NCI-H1436 (cell line): ENCODE results near the gene MFN1.

Experiments used
- DNase-seq: peaks from one replicate; lab custom pipeline; 2025; lab: John Stamatoyannopoulos, UW

The MFN1 gene

GRCh38 chr3:179432021-179432420, 84.5 kb downstream of the MFN1 start:
- no peak for DNase-seq

GRCh38 chr3:179432451-179432850, 84.9 kb downstream of the MFN1 start:
- DNase-seq: no peak

DNA sequence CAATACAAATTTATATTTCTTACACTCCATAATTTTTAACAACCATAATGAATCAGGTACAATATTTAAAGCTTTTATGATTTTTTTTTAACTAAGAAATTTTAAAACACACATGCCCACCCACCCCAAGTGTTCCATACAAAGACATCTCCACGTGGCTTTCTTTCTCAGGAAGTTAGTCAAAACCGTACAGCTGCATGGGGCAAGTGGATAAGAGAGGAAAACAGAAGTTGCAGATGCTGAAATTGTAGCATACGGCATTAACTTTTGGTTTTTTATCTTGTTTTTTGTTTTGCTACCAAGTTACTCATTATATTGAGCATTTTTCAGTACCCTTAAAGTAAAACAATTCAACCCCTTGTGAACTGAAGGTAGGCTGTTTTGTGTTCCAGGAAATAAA, 89.0 kb downstream of the MFN1 start:
- DNase-seq: no peak

DNA sequence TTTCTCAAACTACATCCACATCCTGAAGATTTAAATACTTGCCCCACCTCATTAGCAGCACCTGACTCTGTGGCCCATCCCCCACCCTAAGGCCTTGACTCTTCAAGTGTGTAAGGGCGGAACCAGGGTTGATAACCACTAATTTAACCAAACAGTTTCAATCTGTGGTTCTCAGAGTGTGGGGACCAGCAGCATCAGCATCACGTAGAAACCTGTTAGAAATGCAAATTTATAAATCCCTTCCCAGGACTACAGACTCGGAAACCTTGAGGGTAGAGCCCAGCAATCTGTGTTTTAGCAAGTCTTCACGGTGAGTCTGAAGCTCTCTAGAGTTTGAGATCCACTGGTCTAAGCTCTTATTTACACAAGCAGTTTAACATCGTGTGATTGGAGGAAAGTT, 91.3 kb downstream of the MFN1 start:
- DNase-seq: no peak
